OCI-LY1 (cell line): ENCODE data around the gene RNF151.

ENCODE experiments used
- CTCF ChIP-seq: fragments of 200-600 bp; sonication (generic), shearing (Covaris generic); IDR thresholded peaks from 2 replicates; pipeline ENCODE4 v1.5.1; 2017; ENCODE audit warnings: mild to moderate bottlenecking, antibody characterized with exemption, low read length, moderate library complexity, mixed read lengths
- EZH2 ChIP-seq: fragments of 200-600 bp; sonication (generic), shearing (Covaris generic); IDR thresholded peaks from 2 replicates; pipeline ENCODE4 v1.8.0; 2017; ENCODE audit warnings: borderline replicate concordance, mixed run types, mild to moderate bottlenecking, antibody characterized with exemption, low read length, moderate library complexity, mixed read lengths

- TF ChIP-seq CTCF: no peak
- no peak for TF ChIP-seq EZH2
These were observed 33.5 kb upstream of the RNF151 start for GRCh38 chr16:1933097-1933661.
